NCI-H1417 treated with DMSO at 0.1 percent for 48 hours (cell line): ENCODE results near the gene FBXO4.
"Not testable (repeated sequence)": the region's sequence is repeated elsewhere in the genome, so short reads cannot be mapped to it uniquely, and the experiment has no call there.

Experiments
- DNase-seq: peaks from one replicate; lab custom pipeline; 2025; lab: John Stamatoyannopoulos, UW

Gene FBXO4

GRCh38 chr5:41982858-41983257 lies 57.8 kb downstream of the FBXO4 start:
- DNase-seq: not testable (repeated sequence)

- no peak for DNase-seq
These were observed 58.2 kb downstream of the FBXO4 start for GRCh38 chr5:41983284-41983683.

GRCh38 chr5:41985945-41986695 lies 61.0 kb downstream of the FBXO4 start:
- no peak for DNase-seq
